GM21367 (cell line): ENCODE data around the gene MIEF1.
A peak's percentile ranks its signal among the peaks of the same experiment; 100 is the strongest.

ENCODE experiments used
- ATAC-seq: cut with Tn5 transposase; IDR thresholded peaks from one replicate; pipeline ENCODE4 v1.9.1; 2021; ENCODE audit not compliant: unreplicated experiment

Gene MIEF1

GRCh38 chr22:39502109-39502788 lies at the start of gene MIEF1:
Gene MIEF1 (plus strand): TSS chr22:39502290. CDS start chr22:39511295, 9,005 bp downstream.
- peak; percentile 77 for ATAC-seq

- ATAC-seq: no peak
These were observed 49.4 kb upstream of the MIEF1 start for GRCh38 chr22:39452740-39453040.

GRCh38 chr22:39453765-39454378 lies 48.2 kb upstream of the MIEF1 start:
- ATAC-seq: no peak

- no peak for ATAC-seq
These were observed 47.7 kb upstream of the MIEF1 start for GRCh38 chr22:39454385-39454871.

- no peak for ATAC-seq
These were observed 45.4 kb upstream of the MIEF1 start, which contains the start of gene MGAT3 for GRCh38 chr22:39456522-39457197. Gene MGAT3 (plus strand): TSS chr22:39457012. CDS start chr22:39487348, 30,336 bp downstream.

- no peak for ATAC-seq
These were observed 44.9 kb upstream of the MIEF1 start for GRCh38 chr22:39457198-39457555.

- no peak for ATAC-seq
These were observed 44.3 kb upstream of the MIEF1 start for GRCh38 chr22:39457556-39458443.

GRCh38 chr22:39458444-39459083 lies 43.5 kb upstream of the MIEF1 start:
- no peak for ATAC-seq

- ATAC-seq: no peak
These were observed 42.4 kb upstream of the MIEF1 start for GRCh38 chr22:39459681-39460080.

- no peak for ATAC-seq
These were observed 39.5 kb upstream of the MIEF1 start for GRCh38 chr22:39462443-39463221.

GRCh38 chr22:39463277-39463676 lies 38.8 kb upstream of the MIEF1 start:
- ATAC-seq: no peak

GRCh38 chr22:39463931-39464390 lies 38.1 kb upstream of the MIEF1 start:
- ATAC-seq: no peak

GRCh38 chr22:39466228-39467006 lies 35.7 kb upstream of the MIEF1 start:
- no peak for ATAC-seq

- ATAC-seq: no peak
These were observed 34.6 kb upstream of the MIEF1 start for GRCh38 chr22:39467390-39467895.

GRCh38 chr22:39468487-39469325 lies 33.4 kb upstream of the MIEF1 start:
- no peak for ATAC-seq

GRCh38 chr22:39469326-39469680 lies 32.8 kb upstream of the MIEF1 start:
- ATAC-seq: no peak

GRCh38 chr22:39469681-39470450 lies 32.2 kb upstream of the MIEF1 start:
- ATAC-seq: no peak
